MM.1S (cell line): ENCODE measurements around the gene SLIT1.

Experiments
- DNase-seq: peaks from one replicate; pipeline ENCODE4 v3.0.0-alpha.2; 2015
- H2AFZ ChIP-seq: fragments of 300-600 bp; sonication (generic); 2 replicates; pipeline ENCODE4 v1.6.0; 2016; ENCODE audit warnings: antibody characterized with exemption, low read length
- H3F3A ChIP-seq: fragments of 300-600 bp; sonication (generic); 2 replicates; pipeline ENCODE4 v1.6.1; 2016; ENCODE audit warnings: mild to moderate bottlenecking, antibody characterized with exemption, low read length, moderate library complexity, mixed read lengths; ENCODE audit not compliant: insufficient read depth
- H3K27ac ChIP-seq: fragments of 300-600 bp; sonication (generic); 2 replicates; pipeline ENCODE4 v1.5.1; 2016; ENCODE audit warnings: mild to moderate bottlenecking, low read length
- H3K27me3 ChIP-seq: fragments of 300-600 bp; sonication (generic); replicated peaks from 2 replicates; pipeline ENCODE4 v1.6.0; 2016; ENCODE audit warnings: low read length; ENCODE audit not compliant: insufficient read depth
- H3K36me3 ChIP-seq: fragments of 300-600 bp; sonication (generic); replicated peaks from 2 replicates; pipeline ENCODE4 v1.6.1; 2016; ENCODE audit warnings: mild to moderate bottlenecking, low read length, mixed read lengths; ENCODE audit not compliant: insufficient read depth
- H3K4me1 ChIP-seq: fragments of 300-600 bp; sonication (generic); 2 replicates; pipeline ENCODE4 v1.6.1; 2016; ENCODE audit warnings: low read length, mixed read lengths
- H3K4me2 ChIP-seq: fragments of 300-600 bp; sonication (generic); 2 replicates; pipeline ENCODE4 v1.6.0; 2016; ENCODE audit warnings: low read depth, low read length
- H3K4me3 ChIP-seq: fragments of 300-600 bp; sonication (generic); 2 replicates; pipeline ENCODE4 v1.5.1; 2016; ENCODE audit warnings: low read length, mixed read lengths
- H3K79me2 ChIP-seq: fragments of 300-600 bp; sonication (generic); 2 replicates; pipeline ENCODE4 v1.6.1; 2016; ENCODE audit warnings: mixed run types, low read length, mixed read lengths
- H3K9ac ChIP-seq: fragments of 300-600 bp; sonication (generic); 2 replicates; pipeline ENCODE4 v1.6.1; 2016; ENCODE audit warnings: low read length, mixed read lengths
- H3K9me2 ChIP-seq: fragments of 300-600 bp; sonication (generic); replicated peaks from 2 replicates; pipeline ENCODE4 v1.6.1; 2016; ENCODE audit warnings: mild to moderate bottlenecking, low read length, mixed read lengths; ENCODE audit not compliant: insufficient read depth
- H3K9me3 ChIP-seq: fragments of 300-600 bp; sonication (generic); replicated peaks from 2 replicates; pipeline ENCODE4 v1.6.1; 2016; ENCODE audit warnings: mild to moderate bottlenecking, low read length, mixed read lengths; ENCODE audit not compliant: insufficient read depth
- H4K20me1 ChIP-seq: fragments of 300-600 bp; sonication (generic); 2 replicates; pipeline ENCODE4 v1.6.1; 2016; ENCODE audit warnings: mild to moderate bottlenecking, low read length, moderate library complexity, mixed read lengths; ENCODE audit not compliant: insufficient read depth
- CTCF ChIP-seq: fragments of 300-600 bp; sonication (generic); IDR thresholded peaks from 2 replicates; pipeline ENCODE4 v1.5.1; 2016; ENCODE audit warnings: antibody characterized with exemption, low read length, mixed read lengths
- EZH2 ChIP-seq: fragments of 300-600 bp; sonication (generic); optimal IDR thresholded peaks from 2 replicates; pipeline ENCODE3; 2017; ENCODE audit warnings: low read depth, mild to moderate bottlenecking, antibody characterized with exemption, low read length, mixed read lengths
- EZH2phosphoT487 ChIP-seq: fragments of 300-600 bp; sonication (generic); IDR thresholded peaks from 2 replicates; pipeline ENCODE4 v1.6.1; 2018; ENCODE audit warnings: antibody characterized with exemption, low read length

The SLIT1 gene

GRCh38 chr10:97183314-97183713, 2.4 kb downstream of the SLIT1 start:
- TF ChIP-seq EZH2phosphoT487 (no peak), CTCF (no peak), EZH2 (no peak)
- Histone ChIP-seq H3K4me3 (no peak overlapping the region), H3K27me3 (peaks cover 49% of the 10 kb centered on the region)

GRCh38 chr10:97182288-97182990, 3.3 kb downstream of the SLIT1 start:
- no peak overlapping the region for H3K4me3 ChIP-seq
- DNase-seq, result no peak
- H3K36me3 ChIP-seq, result no peaks in the 10 kb centered on the region
- H2AFZ ChIP-seq, result no peak overlapping the region
- TF ChIP-seq EZH2 (no peak), EZH2phosphoT487 (no peak), CTCF (no peak)
- no peaks in the 10 kb centered on the region for H3K9me2 ChIP-seq
- H3K27me3 ChIP-seq, result peaks cover 54% of the 10 kb centered on the region
- no peaks in the 10 kb centered on the region for H3K4me1 ChIP-seq
- H3K4me2 ChIP-seq, result no peak overlapping the region
- H3K79me2 ChIP-seq, result no peaks in the 10 kb centered on the region
- H3K9ac ChIP-seq, result no peak overlapping the region
- H3F3A ChIP-seq, result no peaks in the 10 kb centered on the region
- H3K27ac ChIP-seq, result no peak overlapping the region
- no peaks in the 10 kb centered on the region for H4K20me1 ChIP-seq
- no peaks in the 10 kb centered on the region for H3K9me3 ChIP-seq

More at GRCh38 chr10:97183314-97183713, 2.4 kb downstream of the SLIT1 start:
- Histone ChIP-seq H3K4me1 (no peaks in the 10 kb centered on the region), H2AFZ (no peak overlapping the region), H3K9me3 (no peaks in the 10 kb centered on the region), H3K9me2 (no peaks in the 10 kb centered on the region), H3K79me2 (no peaks in the 10 kb centered on the region), H3K27ac (no peak overlapping the region), H3K36me3 (no peaks in the 10 kb centered on the region), H3K4me2 (no peak overlapping the region), H3K9ac (no peak overlapping the region), H3F3A (no peaks in the 10 kb centered on the region), H4K20me1 (no peaks in the 10 kb centered on the region)
- DNase-seq, result no peak

GRCh38 chr10:97180986-97181385, 4.8 kb downstream of the SLIT1 start:
- no peak overlapping the region for H2AFZ ChIP-seq
- no peaks in the 10 kb centered on the region for H3K9me3 ChIP-seq
- no peak overlapping the region for H3K27ac ChIP-seq
- H3K36me3 ChIP-seq, result no peaks in the 10 kb centered on the region
- H3K27me3 ChIP-seq, result peaks cover 40% of the 10 kb centered on the region
- H3K4me3 ChIP-seq, result no peak overlapping the region
- no peaks in the 10 kb centered on the region for H3K79me2 ChIP-seq
- H3K9me2 ChIP-seq, result no peaks in the 10 kb centered on the region
- no peaks in the 10 kb centered on the region for H3K4me1 ChIP-seq
- no peaks in the 10 kb centered on the region for H4K20me1 ChIP-seq
- no peak overlapping the region for H3K9ac ChIP-seq
- H3F3A ChIP-seq, result no peaks in the 10 kb centered on the region
- no peak for DNase-seq
- no peak for TF ChIP-seq CTCF
- no peak for TF ChIP-seq EZH2
- no peak for TF ChIP-seq EZH2phosphoT487
- H3K4me2 ChIP-seq, result no peak overlapping the region
